HG03558 (cell line): ENCODE results near the gene C1orf52.
A peak's percentile ranks its signal among the peaks of the same experiment; 100 is the strongest.
"Not testable (repeated sequence)": the region's sequence is repeated elsewhere in the genome, so short reads cannot be mapped to it uniquely, and the experiment has no call there.

Experiments used
- ATAC-seq: cut with Tn5 transposase; IDR thresholded peaks from one replicate; pipeline ENCODE4 v1.9.1; 2021; ENCODE audit warnings: moderate number of reproducible peaks; ENCODE audit not compliant: unreplicated experiment; ENCODE audit errors: extremely low read depth

The C1orf52 gene

DNA sequence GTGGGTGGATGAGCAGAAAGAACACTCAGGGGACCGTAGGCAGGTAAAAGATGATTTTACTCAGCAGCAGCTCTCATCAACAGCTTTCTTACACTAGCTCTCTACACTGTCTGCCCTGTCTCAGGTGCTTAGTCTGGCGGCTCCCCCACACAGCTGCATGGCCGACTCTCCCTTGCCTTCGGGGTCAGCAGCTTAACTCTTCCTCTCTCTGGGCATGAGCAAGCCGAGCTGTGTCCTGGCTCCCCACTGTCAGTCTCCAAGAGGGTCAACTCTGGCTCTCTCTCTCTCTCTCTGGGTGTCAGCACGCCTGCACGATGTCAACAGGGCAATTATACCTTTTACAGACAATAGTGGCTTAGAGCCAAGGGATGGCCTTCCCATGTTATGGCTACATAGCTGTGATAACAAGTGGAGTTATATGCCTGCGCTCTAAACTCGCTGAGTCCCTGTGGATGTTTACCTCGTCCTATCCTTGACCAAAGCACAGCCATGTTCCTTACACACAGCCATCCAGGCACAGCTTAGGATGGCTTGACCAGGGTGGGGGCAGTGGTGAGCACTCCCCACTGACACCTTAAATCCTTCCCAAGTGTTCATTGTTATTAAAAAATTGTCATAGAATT is 20.1 kb upstream of the C1orf52 start:
- no peak for ATAC-seq

DNA sequence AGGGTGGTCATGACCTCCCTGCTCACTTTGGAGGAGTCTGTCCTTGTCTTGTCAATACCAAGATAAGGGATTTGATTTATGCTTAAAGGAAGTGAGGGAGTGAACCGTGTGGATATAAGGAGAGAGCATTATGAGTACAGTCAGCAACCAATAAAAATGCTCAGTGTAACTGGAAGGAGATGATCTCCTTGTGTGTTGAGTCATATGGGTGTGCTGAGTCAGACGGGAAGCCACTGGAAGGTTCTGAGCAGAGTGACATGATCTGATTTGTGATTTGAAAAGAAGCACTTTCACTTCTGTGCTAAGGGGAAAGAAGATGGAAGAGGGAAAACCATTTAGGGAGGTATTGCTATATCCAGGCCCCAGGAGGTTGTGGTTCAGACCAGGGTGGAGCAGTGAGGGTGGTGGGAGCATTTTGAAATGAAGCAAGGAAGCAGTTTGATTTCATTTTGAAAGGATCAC is 19.4 kb upstream of the C1orf52 start:
- no peak for ATAC-seq

DNA sequence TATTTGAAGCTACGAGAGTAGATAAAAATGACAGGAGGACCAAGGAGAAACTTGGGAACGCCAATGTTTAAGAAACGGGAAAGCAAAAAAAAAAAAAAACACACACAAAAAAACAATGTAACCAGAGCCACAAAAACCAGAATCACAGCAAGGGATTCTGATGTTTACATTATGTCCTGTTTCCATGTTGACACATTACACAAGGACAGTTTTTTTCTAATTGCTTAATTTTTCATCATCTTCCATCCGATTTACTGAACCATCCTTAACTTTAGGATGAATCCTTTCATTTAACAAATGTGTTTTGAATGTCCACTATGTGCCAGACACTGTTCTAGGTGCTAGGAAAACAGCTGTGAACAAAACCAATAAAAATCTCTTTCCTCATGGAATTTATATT is 18.3 kb upstream of the C1orf52 start:
- no peak for ATAC-seq

DNA sequence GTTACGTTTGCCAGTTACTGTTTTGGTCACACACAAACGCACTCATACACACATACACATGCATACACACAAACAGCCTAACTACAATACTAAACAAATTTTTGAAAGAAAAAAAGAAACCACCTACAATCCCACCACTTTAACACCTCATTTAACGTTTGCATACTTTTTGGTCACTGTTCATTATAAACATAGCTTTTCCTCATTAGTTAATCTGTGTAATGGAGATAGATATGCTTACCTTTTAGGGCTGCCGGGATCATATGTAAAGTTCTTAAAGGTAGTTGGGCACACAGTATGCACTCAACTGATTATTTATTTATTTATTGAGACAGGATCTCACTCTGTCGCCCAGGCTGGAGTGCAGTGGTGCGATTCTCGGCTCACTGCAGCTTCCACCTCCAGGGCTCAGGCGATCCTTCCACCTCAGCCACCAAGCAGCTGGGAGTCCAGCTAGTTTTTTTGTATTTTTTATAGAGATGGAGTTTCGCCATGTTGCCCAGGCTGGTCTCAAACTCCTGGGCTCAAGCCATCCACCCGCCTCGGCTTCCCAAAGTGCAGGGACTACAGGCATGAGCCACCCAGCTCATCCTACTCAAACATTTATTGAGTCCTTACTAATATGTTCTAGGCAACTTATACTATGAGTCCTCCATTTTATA is 17.6 kb upstream of the C1orf52 start:
- no peak for ATAC-seq

DNA sequence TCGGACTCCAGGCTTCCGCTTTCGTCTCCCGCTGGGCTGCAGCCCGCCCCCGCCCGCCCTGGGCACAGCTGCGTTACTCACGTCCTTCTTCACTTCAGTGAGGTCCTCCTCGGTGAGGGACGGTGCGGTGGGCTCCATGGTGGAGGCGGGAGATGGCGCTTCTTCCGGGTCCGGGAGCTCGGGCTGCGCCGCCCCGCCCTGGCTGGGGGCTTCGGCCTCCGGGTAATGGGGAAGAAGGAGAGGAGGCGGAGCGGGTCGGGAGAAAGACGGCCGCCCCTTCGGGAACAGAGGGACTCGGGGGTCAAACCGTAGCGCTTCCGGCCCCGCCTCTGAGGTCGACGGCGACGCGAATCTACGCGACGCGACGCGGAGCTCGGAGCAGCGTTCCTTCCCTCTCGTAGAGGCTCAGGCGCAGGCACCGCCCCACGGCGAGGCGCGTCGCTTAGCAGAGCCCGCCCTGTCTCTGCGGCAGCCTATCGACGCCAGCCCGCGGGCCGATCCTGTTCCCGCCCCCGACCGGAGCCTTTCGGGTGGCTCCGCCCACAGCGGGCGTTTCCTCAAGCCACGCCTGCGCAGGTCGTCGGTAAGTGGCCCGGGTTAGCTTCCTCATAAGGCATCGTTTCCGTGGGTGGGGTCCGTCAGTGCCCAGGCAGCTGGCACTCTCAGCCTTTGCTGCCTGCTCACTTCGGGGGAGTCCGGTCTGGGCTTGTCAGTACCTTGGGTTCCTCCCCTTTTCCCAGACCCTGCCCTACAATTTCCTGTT is 16.9 kb upstream of the C1orf52 start, which contains the start of gene BCL10:
TSS of gene BCL10 (minus strand) at position 418 of the 763 bp plus-strand sequence. CDS start at position 138, 280 bp downstream.
- ATAC-seq: peak; percentile 94

DNA sequence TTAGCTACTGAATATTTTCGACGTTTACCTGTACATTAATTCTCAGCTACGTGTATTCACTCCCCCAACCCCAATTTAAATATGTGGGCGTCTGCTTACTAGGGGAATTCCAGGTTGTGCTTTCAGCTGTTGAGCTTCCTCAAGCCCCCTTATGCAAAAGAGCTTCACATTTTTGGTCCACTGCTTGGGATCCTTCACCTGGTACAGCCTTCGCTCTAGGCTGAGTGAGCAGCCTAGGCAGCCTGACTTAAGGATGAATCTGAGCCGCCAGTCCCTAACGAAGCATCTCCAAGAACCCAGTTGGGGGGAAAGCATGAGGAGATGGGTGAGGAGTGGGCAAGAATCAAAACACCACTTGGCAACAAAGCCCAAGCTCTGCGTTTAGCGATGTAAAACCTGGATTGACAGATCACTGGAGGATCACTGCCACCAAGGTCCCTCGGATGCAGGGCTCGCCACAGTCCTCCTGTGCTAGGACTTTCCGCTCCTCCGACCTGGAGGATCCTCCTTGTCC is 16.3 kb upstream of the C1orf52 start:
- no peak for ATAC-seq

DNA sequence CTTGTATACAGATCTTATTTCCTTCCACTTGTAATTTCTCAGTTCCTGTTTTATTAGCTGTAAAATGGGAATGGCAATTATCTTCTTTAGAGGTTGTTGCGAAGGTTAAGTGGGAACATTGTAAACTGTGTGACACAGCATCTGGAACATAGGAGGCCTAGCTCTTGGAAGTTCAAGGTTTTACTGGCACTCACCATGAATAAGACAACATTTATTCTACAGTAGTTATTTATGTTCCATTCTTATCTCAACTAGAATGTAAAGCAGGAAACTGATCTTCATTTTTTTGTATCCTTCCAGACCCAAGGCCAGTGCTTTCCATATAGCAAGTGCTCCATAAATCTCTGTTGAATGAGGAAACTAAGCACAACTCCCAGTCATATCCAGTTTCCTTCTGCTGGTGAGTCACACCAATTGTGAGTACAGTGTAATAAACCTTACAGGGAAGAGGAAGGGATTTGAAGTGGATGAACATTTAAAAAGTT is 15.5 kb upstream of the C1orf52 start:
- no peak for ATAC-seq

DNA sequence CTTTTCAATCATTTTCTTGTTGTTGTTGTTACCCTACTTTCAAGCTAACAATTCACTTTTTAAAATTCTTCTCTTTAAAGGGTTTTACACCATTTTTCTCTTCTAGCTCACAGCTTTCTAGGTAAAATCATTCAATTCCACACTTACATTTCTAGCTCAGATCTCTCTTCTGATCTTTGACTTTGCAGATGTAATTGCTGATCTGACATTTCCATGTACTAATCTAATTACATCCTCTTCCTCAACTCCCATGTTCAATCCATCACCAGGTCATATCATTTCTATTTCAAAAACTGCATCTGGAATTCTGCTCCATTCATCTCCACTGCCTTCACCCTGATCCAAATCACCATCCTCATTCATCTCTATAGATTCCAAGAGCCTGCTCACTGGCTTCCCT is 13.9 kb upstream of the C1orf52 start:
- ATAC-seq: no peak

DNA sequence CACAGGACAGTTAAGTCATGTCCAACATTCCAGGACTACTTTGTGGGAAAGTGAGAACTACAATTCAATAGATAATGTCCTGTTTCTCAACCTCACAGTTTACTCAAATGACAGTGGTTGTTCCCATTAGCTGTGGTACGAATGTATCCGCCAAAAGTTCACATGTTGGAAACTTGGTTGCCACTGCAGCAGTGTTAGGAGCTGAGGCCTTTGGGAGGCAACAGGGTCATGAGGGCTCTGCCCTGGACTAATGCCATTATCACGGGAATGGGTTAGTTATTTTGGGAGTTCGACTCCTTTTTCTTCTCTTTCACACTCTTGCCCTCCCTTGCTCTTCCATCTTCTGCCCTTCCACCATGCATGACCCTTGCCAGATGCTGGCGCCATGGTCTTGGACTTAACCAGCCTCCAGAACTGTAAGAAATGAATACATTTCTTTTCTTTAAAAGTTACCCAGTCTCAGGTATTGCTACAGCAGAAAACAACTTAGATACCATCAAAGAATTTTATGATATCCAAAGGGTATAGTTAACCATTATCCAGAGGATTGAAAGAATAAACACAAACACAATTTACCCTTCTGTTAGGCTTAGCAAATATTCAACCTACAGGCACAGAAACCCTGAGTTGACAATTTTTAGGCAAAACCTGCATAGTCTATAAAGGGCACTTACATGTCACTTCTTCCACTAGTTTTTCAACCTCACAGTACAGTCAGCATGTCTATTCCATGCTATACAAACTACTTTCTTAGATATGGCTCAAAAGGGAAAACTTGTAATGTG is 9.5 kb upstream of the C1orf52 start:
- ATAC-seq: no peak

DNA sequence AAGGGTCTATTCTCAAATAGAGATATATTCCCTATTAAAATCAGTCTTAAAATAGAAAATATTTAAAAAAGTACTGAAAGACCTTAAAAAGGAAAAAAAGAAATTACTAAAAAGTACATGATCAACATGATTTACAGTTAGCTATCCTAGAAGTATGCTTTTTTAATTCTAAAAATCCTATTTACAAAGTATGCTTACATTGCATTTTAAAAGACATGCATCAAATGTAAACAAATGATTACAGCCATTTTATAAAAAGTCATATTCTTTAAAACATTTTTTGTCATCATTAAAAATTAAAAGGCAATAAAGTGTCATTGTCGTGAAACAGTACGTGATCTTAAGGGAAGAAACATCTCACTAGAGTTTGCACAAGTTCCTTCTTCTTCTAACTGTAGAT is 7.9 kb upstream of the C1orf52 start:
- ATAC-seq: no peak

DNA sequence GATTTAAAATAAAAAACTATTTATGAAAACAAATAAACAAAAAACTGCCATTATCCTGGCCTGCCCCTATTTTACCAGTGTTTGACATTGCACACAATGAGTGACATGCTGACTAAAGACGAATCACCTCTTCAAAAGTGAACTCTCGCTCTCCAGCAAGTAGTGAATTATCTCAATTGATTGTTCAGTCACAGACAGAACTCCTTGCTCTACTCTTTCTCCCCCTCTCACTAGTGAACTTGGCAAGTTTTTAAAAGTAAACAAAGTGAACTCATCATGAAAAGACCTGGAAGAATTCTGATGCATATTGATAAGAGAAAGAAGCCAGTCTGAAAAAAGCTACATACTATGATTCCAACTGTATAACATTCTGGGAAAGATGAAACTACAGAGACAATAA is 4.7 kb upstream of the C1orf52 start:
- ATAC-seq: no peak

DNA sequence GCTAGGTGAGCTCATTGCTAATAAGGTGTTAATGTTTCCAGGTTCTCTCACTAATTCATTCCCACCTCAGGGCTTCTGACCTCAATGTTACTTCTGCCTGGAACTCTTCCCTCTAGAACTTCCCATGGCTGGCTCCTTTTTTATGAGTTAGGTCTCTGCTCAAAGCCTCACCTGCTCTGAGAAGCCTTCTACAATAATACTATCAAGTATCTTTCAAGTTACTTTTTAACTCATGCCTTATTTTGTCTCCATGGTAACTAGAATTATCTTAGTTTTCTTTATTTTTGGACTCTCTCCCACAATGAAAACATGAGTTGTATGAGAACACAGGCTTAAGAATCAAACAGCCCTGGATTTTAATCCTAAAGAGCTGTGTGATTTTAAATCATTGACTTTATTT is 3.5 kb upstream of the C1orf52 start:
- ATAC-seq: no peak

DNA sequence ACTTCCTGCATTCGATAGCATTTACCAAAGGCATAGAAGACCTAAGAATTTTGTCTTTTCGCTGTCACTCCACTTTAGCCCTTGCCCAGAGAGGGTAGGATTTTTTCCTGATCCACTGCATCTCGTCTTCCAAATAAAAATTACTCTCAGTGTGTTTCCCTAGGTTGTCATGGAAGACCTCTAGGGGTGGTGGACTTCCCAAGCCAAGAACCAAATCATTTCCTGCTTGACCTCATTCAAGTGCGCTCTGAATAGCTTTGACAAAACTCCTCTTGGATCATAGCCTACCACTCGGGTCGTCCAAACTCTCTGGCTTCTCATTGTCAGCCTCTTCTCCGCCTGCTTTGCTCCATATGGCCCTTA is 431 bp upstream of the C1orf52 start:
- no peak for ATAC-seq

DNA sequence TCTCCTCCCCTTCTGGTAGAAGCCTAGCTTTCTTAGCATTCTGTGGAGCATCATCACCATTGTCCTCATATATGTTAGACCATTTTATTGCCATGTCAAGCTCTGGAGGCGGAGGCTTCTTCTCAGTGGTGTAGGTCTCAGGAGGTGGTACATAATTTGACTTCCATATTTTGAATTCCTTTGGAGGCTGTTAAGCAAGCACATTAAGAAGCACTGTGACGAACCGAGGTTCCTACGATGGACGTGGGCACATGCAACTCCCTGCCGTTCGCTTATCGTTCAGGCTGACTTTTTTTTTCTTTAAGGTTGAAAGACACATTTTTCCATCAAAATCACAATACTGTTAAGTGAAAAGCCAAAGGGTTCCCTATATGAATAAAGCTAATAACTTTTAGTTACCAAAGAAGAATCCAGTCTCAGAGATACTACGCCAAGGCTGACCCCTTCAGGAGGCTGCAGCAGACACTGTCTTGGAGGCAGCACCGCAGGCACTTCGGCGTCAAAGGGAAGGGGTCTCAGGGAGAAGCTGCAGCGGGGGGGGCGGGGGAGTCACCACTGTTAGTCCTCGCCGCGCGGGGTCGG is 835 bp downstream of the C1orf52 start:
- ATAC-seq: no peak

DNA sequence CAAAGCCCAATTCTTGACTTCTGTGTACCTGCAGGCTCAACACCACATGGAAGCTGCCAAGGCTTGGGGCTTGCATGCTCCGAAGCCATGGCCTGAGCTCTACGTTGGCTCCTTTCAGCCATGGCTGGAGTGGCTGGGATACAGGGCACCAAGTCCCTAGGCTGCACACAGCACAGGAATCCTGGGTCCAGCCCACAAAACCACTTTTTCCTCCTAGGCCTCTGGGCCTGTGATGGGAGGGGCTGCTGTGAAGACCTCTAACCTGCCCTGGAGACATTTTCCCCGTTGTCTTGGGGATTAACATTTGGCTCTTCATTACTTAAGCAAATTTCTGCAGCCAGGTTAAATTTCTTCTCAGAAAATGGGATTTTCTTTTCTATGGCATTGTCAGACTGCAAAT is 10.4 kb downstream of the C1orf52 start:
- ATAC-seq: not testable (repeated sequence)

DNA sequence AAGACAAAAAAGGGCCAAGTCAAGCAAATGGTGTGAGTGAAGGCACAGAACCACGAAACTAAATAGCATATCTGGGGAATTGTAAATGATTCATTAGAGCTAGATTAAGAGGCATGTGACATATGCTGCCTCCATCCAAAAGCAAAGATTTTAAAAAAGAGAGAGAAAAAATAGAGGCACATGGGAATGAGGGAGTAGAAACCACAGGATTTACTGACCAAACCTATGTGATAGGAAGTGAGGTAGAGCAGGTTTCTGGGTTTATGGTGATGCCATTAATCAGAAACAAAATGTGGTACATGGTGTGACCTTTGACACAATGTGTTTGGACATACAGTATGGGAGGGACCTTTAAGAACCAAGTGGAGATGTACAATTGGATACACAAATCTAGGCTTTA is 13.6 kb downstream of the C1orf52 start:
- no peak for ATAC-seq

DNA sequence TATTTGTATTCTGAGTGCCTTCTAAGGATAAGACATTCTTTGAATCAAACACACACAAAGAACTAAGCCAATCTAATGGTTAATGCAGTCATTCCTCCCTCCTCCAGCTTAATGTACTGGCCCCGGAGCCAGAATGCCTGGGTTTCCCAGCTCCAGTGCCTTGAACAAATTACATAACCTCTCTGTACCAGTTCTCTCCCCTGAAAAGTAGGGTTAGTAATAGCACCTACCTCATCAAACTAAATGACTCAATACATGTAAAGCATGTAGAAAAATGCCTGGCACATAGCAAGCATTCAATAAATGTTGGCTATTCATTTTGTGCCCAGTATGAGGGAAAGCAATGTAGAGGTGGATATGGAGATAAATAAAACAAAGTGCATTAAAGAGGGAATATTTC is 14.0 kb downstream of the C1orf52 start:
- ATAC-seq: no peak

DNA sequence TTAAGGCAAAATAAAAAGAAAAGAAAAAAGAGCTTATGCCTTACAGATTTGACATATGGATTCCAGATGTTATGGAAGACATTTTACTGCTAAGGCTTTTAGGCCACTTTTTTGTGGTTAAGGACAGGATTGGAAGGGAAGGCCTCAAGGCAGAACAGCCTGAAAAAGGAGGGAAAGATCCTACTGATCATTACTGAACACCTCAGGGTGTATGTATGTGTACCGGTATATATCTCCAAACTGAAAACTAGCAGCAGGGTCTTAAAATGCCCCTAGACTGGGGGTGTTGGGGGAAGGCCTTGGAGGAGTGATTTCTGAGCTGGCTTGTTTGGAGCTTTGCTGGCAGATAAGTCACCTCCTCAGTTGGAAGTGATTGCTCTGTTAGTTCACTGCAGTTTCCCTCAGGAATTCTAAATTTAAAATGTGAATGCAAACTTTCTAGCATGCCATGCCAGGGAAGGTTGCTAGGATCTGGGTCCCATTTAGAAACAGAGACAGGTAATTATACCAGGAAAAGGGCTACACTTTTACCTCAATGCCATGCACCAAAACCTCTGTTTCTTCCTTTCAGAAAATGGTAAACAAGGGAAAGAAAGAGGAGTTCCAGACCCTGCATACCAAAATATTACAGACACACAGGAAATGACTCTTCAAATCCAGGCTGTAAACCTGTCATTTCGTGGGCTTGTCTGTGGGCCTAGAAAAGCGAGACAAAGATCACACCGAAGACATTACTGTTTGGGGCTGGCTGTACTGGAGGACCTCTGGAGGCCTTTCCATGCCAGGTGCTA is 15.0 kb downstream of the C1orf52 start:
- no peak for ATAC-seq

DNA sequence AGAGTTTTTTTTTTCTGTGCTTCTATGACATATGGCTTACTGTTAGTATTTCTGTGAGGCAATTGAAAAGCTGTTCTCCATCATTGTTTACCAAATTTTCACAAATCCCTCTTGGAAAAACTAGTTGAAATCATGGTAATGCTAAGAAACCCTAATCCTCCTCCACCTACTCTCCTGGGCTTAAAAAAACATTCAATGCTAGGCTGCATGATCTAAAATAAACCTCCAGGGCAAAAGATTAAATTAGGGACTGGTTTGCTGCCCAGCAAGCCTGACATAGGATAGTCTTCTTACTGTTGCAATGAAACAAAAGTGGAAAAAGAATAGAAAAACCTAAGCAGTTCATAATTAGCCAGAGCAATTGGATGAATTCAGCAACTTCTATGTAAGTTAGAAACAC is 16.1 kb downstream of the C1orf52 start:
- ATAC-seq: no peak
